Frontal cortex (tissue), 4 donors: Measurements from ENCODE around the gene LRRC41. TPM values are rescaled to one million over a fixed set of nuclear protein-coding genes. Genes with fewer than 3 reads are reported as not detected.
"Not testable (repeated sequence)": the region's sequence is repeated elsewhere in the genome, so short reads cannot be mapped to it uniquely, and the experiment has no call there.

Experiments used
- DNase-seq, 2 donors: peaks; one replicate each; pipeline ENCODE4 v3.0.0; 2012; ENCODE audit warnings: low spot score in 2 of 2
- FAIRE-seq: peaks from 2 replicates; lab custom pipeline; 2012; peaks lifted over from hg19 to GRCh38; lab: Jason Lieb, UNC
- total RNA-seq: library from RNA; depleted of rRNA; stranded (reverse); fragments of >200 nt; gene quantifications from one replicate; pipeline ENCODE4 v1.2.3, GENCODE V29; 2014
- donor health status: control.
- donor health status: control.
- donor health status: control.

Gene LRRC41
- total RNA-seq, 1 donor from 2014 or later: 51.0 TPM

- FAIRE-seq, DNase-seq: not testable (repeated sequence)
Observed at GRCh38 chr1:46329807-46330206, 26.4 kb upstream of the LRRC41 start.

DNA sequence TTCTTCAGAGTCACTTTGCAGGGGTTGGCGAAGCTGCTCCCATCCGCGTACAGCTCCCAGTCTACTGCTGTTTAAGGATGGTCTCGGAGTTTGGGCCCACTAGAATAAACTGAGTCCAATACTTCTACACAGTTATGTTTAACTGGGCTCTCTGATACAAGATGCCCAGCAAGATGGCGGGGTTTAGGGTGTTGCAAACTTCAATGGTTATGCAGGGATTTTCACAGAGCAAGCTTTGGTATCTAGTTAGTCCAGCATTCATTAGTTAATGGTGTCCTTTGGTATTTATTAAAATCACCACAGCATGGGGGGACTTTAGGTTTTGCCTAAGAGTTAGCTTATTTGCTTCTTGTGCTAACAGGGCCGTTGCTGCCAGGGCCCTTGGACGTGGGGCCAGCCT, 24.8 kb upstream of the LRRC41 start:
- DNase-seq, FAIRE-seq: not testable (repeated sequence)

GRCh38 chr1:46325285-46326076, 22.1 kb upstream of the LRRC41 start:
- FAIRE-seq: not testable (repeated sequence)

DNA sequence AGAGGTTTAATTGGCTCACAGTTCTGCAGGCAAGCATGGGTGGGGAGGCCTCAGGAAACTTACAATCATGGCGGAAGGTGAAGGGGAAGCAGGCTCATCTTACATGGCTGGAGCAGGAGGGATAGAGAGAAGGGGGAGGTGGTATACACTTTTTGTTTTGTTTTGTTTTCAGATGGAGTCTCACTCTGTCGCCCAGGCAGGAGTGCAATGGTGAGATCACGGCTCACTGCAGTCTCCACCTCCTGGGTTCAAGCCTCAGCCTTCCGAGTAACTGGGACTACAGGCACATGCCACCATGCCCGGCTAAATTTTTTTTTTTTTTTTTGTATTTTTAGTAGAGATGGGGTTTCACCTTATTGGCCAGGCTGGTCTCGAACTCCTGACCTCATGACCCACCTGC, 18.8 kb upstream of the LRRC41 start:
- not testable (repeated sequence) for DNase-seq, FAIRE-seq

More at GRCh38 chr1:46325285-46326076, 22.1 kb upstream of the LRRC41 start:
- DNase-seq: not testable (repeated sequence)

DNA sequence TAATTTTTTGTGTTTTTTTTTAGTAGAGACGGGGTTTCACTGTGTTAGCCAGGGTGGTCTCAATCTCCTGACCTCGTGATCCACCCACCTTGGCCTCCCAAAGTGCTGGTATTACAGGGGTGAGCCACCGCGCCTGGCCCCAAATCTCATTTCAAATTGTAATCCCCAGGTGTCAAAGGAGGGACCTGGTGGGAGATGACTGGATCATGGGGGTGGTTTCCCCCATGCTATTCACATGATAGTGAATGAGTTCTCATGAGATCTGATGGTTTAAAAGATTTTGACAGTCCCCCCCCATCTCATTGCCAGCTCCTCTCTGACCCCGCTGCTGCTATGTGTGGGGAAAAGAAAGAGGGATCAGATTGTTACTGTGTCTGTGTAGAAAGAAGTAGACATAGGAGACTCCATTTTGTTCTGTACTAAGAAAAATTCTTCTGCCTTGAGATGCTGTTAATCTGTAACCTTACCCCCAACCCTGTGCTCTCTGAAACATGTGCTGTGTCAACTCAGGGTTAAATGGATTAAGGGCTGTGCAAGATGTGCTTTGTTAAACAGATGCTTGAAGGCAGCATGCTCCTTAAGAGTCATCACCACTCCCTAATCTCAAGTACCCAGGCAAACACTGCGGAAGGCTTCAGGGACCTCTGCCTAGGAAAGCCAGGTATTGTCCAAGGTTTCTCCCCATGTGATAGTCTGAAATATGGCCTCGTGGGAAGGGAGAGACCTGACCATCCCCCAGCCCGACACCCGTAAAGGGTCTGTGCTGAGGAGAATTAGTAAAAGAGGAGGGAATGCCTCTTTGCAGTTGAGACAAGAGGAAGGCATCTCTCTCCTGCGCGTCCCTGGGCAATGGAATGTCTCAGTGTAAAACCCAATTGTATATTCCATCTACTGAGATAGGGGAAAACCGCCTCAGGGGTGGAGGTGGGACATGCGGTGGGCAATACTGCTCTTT, 16.8 kb upstream of the LRRC41 start:
- FAIRE-seq, DNase-seq: not testable (repeated sequence)

GRCh38 chr1:46319301-46319700, 15.9 kb upstream of the LRRC41 start:
- DNase-seq, FAIRE-seq: not testable (repeated sequence)

GRCh38 chr1:46317323-46317722, 13.9 kb upstream of the LRRC41 start:
- FAIRE-seq (no peak), DNase-seq (no peak)

DNA sequence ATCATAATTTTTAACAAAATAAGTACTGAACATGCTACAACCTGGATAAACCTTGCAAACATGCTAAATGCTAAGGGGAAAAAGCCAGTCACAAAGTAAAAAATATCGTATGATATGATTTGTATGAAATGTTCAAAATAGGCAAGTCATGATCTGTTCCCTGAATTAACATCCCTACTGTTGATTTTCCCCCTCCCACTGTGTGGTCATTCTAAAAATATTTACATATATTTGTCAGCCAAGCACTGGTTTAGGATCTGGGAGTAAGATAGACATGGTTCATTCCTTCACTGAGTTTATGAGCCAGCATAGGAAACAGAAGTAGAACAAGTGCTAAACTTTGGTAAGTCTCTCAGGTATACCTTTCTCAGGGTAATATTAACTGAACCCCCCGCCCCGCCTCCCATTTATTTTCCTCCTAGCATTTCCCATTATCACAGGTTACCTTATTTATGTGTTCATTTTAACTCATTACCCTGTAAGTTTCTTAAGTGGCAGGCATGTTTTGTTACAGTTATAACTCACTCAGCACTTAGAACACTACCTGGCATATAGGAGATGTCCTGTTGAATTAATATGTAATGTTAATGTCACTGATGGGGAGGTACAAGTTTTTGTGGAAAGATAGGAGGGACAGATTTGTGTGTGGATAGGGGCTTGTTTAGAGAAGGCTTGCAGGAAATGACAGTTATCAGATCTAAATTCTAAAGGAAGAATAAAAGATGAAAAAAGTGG, 12.4 kb upstream of the LRRC41 start:
- no peak for DNase-seq
- no peak for FAIRE-seq

DNA sequence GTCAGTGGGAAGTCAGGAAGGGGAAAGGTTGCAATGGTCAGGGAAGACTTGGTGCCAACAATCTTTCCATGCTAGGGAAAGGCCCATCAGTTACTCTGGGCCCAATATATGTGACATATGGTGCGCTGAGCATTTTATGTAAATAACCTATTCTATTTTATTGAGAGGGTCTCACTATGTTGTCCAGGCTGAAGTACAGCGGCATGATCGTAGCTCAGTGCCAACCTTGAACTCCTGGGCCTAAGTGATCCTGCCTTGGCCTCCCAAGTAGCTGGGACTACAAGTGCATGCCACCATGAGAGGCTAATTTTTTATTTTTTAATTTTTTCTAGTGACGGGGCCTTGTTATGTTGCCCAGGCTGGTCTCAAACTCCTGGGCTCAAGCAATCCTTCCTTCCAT, 6.9 kb upstream of the LRRC41 start:
- FAIRE-seq: no peak
- DNase-seq: no peak

- FAIRE-seq: no peak
- no peak for DNase-seq
Observed at GRCh38 chr1:46309401-46310159, 6.2 kb upstream of the LRRC41 start.

DNA sequence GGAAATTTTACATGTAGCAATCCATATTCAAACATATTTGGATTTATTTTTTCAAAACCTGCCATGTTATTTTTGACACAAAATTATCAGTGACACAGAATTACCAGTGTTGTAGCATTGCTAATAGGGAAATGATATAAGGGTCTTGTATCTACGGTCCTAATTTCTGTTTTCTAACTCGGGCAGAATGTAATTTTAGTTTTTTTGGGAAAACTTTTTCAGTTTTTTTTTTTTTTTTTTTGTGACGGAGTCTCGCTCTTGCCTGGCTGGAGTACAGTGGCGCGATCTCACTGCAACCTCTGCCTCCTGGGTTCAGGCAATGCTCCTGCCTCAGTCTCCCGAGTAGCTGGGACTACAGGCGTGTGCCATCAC, 2.7 kb upstream of the LRRC41 start:
- no peak for FAIRE-seq

GRCh38 chr1:46303872-46304326, 483 bp upstream of the LRRC41 start:
- DNase-seq (no peak), FAIRE-seq (no peak)

More for the DNA sequence above, 2.7 kb upstream of the LRRC41 start:
- no peak for DNase-seq

GRCh38 chr1:46302641-46303037, 777 bp downstream of the LRRC41 start:
- FAIRE-seq (no peak), DNase-seq (peak in 1 of 2 donors; percentile 49)

- FAIRE-seq (no peak), DNase-seq (peak; percentile 51 to 64)
Observed at GRCh38 chr1:46301808-46302640, 1.4 kb downstream of the LRRC41 start.

DNA sequence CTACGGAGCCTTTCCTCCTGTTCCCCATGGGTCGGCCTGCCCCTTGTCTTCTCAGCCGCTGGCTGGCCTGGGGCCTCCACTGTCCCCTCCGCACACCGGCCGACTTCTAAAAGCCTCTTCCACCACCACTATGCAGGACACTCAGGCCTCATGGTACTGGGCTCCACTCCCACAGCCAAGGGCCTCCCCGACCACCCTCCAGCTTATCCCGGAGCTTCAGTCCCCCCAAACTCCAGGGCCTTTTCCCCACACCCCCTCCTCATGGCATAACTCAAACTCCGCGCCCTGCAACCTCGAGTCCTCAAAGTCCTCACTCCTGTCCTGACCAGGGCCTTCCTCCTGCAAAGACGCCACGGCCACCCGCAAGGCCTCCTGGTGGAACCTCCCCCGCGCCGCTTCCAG, 2.0 kb downstream of the LRRC41 start:
- DNase-seq: no peak
- no peak for FAIRE-seq

- FAIRE-seq (no peak), DNase-seq (no peak)
Observed at GRCh38 chr1:46300673-46301405, 2.6 kb downstream of the LRRC41 start.

DNA sequence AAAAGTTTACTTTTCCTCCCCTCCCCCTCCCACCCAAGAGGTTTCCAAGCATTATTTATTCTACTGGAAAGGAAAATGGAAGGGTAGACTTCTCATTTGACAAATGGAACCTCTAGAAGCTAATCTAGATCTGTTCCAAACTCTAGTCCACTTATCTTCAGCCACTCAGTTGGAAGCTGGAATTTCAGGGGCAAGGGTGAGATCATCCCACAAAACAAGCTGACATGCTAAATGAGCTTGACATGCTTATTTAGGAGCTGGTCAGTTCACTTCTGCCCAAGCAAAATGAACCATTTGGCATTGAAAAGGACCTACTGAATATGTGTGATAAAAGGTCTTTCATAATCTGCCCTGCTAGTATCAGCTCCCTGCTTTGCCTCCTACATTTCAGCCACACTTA, 5.0 kb downstream of the LRRC41 start:
- no peak for DNase-seq
- no peak for FAIRE-seq

DNA sequence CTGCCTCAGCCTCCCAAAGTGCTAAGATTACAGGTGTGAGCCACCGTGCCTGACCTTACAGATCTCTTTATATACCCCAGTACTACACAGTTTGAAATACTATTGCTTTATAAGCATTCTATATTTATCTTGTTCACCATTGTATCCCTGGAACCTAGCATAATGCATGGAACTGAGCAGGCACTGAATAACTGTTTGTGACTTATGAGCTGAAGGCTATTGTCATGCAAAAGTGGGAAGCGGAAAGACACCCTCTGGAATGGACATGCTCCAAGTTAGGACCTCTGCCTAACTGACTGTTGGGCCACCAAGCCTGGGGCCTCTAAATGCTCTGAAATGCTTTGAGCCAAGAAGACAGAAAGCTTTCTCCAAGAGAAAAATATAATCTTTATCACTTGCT, 8.1 kb downstream of the LRRC41 start:
- DNase-seq (no peak), FAIRE-seq (no peak)
